ENCODE data around the gene EVI2B.

DNA sequence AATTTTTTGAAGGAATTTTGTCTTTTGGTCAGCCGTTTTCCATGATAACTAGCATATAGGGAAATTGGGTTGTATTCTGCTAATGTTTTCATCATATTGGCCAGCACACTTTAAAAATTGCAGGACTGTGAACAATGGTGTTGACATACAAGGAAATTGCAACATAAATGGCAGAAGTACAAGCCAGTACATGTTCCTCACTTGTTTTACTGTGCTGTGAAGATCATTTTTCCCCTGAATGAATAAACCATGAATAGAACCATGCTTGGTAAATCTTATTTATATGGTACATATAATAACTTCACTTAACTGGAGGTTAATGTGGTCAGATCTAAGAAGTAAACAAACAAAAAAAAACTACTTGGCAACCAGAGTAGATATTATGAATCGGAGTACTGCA, 39.6 kb downstream of the EVI2B start:
- TF ChIP-seq, protein P1, sequence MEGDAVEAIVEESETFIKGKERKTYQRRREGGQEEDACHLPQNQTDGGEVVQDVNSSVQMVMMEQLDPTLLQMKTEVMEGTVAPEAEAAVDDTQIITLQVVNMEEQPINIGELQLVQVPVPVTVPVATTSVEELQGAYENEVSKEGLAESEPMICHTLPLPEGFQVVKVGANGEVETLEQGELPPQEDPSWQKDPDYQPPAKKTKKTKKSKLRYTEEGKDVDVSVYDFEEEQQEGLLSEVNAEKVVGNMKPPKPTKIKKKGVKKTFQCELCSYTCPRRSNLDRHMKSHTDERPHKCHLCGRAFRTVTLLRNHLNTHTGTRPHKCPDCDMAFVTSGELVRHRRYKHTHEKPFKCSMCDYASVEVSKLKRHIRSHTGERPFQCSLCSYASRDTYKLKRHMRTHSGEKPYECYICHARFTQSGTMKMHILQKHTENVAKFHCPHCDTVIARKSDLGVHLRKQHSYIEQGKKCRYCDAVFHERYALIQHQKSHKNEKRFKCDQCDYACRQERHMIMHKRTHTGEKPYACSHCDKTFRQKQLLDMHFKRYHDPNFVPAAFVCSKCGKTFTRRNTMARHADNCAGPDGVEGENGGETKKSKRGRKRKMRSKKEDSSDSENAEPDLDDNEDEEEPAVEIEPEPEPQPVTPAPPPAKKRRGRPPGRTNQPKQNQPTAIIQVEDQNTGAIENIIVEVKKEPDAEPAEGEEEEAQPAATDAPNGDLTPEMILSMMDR (conservative IDR thresholded peaks at IDR 0.05) = no peak
- no peak for TF ChIP-seq EZH2 (IDR thresholded peaks at IDR 0.05; ENCODE audit: low read depth)

Measured in PC-9 (cell line).